Osteocyte (in vitro differentiated cells): ENCODE measurements around the gene C2CD2. TPM values are rescaled to one million over a fixed set of nuclear protein-coding genes. Genes with fewer than 3 reads are reported as not detected.

Experiments
- DNase-seq: peaks from one replicate; pipeline ENCODE4 v3.0.0; 2021; ENCODE audit warnings: mixed read lengths; ENCODE audit not compliant: unreplicated experiment; ENCODE audit errors: extremely low spot score
- H3K27ac Mint-ChIP-seq: one replicate; pipeline ENCODE4 v1.8.0; 2021; ENCODE audit warnings: mild to moderate bottlenecking, mixed read lengths; ENCODE audit not compliant: unreplicated experiment
- H3K27me3 Mint-ChIP-seq: one replicate; pipeline ENCODE4 v1.8.0; 2021; ENCODE audit warnings: mixed read lengths; ENCODE audit not compliant: unreplicated experiment
- H3K36me3 Mint-ChIP-seq: one replicate; pipeline ENCODE4 v1.8.0; 2021; ENCODE audit warnings: mixed read lengths; ENCODE audit not compliant: unreplicated experiment
- H3K4me1 Mint-ChIP-seq: one replicate; pipeline ENCODE4 v1.8.0; 2021; ENCODE audit warnings: mixed read lengths; ENCODE audit not compliant: unreplicated experiment
- H3K4me3 Mint-ChIP-seq: one replicate; pipeline ENCODE4 v1.8.0; 2021; ENCODE audit warnings: mild to moderate bottlenecking, moderate library complexity, mixed read lengths; ENCODE audit not compliant: unreplicated experiment
- H3K9me3 Mint-ChIP-seq: one replicate; pipeline ENCODE4 v1.8.0; 2021; ENCODE audit warnings: mixed read lengths; ENCODE audit not compliant: unreplicated experiment
- CTCF ChIP-seq: fragments of 200-600 bp; sonication (generic); IDR thresholded peaks from 2 replicates; pipeline ENCODE4 v1.5.0; 2021; ENCODE audit warnings: antibody characterized with exemption, mild to moderate bottlenecking, moderate library complexity
- total RNA-seq: library from RNA; stranded (reverse); gene quantifications from 2 replicates; pipeline ENCODE4 v1.2.1, GENCODE V29; 2021

The C2CD2 gene
- total RNA-seq, 1 donor from 2014 or later: 19.4 TPM

DNA sequence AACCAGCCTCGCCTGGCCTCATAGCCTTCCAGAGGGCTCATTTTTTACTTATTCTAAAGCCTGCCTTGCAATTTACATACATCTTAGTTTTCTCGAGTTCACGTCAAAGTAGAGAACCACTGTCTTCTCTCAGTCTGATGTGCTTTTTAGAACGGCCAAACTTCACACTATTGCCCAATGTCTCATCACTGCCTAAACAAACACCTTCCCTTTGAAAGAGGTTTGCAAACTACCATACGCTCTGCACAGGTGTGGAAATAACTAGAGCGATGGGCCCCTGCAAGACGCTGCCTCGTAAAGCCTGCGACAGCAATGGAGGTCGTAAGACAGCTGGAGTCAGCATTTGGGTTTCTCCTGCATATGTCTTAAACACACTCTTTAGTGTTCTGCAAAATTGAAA, 97.2 kb downstream of the C2CD2 start:
- Mint-ChIP-seq H3K36me3 (peaks cover 24% of the 10 kb centered on the region), H3K27me3 (no peaks in the 10 kb centered on the region), H3K27ac (no peak overlapping the region), H3K9me3 (no peaks in the 10 kb centered on the region), H3K4me1 (peaks cover 2% of the 10 kb centered on the region), H3K4me3 (no peak overlapping the region)
- no peak for TF ChIP-seq CTCF
- DNase-seq: no peak

- H3K36me3 Mint-ChIP-seq: peaks cover 28% of the 10 kb centered on the region
- no peak overlapping the region for H3K27ac Mint-ChIP-seq
- H3K9me3 Mint-ChIP-seq: no peaks in the 10 kb centered on the region
- no peak for DNase-seq
- no peak overlapping the region for H3K4me3 Mint-ChIP-seq
- H3K4me1 Mint-ChIP-seq: no peaks in the 10 kb centered on the region
- H3K27me3 Mint-ChIP-seq: no peaks in the 10 kb centered on the region
- TF ChIP-seq CTCF: no peak
Measured at GRCh38 chr21:41854426-41854995, 99.3 kb downstream of the C2CD2 start.

DNA sequence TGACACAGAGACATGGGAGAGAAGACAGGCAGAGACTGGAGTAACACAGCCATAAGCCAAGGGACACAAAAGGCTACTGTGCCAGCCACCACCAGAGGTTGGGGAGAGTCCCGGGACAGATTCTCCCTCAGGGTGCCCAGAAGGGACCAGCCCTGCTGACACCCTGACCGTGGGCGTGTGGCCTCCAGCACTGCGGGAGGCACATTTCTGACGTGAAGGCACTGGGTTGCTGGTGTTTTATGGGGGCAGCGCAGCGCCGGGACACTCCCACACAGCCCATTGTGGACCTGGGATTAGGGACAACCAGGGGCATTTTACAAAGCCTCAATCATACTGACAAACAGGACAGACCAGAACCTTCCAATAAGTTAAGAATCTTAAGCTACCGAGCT, 100.9 kb downstream of the C2CD2 start:
- H3K27me3 Mint-ChIP-seq: no peaks in the 10 kb centered on the region
- no peak for DNase-seq
- H3K4me1 Mint-ChIP-seq: no peaks in the 10 kb centered on the region
- no peak overlapping the region for H3K27ac Mint-ChIP-seq
- H3K36me3 Mint-ChIP-seq: peaks cover 32% of the 10 kb centered on the region
- no peaks in the 10 kb centered on the region for H3K9me3 Mint-ChIP-seq
- no peak overlapping the region for H3K4me3 Mint-ChIP-seq
- no peak for TF ChIP-seq CTCF

- Mint-ChIP-seq H3K36me3 (peaks cover 28% of the 10 kb centered on the region), H3K27me3 (no peaks in the 10 kb centered on the region), H3K4me1 (no peaks in the 10 kb centered on the region), H3K9me3 (no peaks in the 10 kb centered on the region), H3K4me3 (no peak overlapping the region), H3K27ac (no peak overlapping the region)
- no peak for TF ChIP-seq CTCF
- DNase-seq: no peak
Measured at GRCh38 chr21:41852151-41852928, 101.5 kb downstream of the C2CD2 start.

DNA sequence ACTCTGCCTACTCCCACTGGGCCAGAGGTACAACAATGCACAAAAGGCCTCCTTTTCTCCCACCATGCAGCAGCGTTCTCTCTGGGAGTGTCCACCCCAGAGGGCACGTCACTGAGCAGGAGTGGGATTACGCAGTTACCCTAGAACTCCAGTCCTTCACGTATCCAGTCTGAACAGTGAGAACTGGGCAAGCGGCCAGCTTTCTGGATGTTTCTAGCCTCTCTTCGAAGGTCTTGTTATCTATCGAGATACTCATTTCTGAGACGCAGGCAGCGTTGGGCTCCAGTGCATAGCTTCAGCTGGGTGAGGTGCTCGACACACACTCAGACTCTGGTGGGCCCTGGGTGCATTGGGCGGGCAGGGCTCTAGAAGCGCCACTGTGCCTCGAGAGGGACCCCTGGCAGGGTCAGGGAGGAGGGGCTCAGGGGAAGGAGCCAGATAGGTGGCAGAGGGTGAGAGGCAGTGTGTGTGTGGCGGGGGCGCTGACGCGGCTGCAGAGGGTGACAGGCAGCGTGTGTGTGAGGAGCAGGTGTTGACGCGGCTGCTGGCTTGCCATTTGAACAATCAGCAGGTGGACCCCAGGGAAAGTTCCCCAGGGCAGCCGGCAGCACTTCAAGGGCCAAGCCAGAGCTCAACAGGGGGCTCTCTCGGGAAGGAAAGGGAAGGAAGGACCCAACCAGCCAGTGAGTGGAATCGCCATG, 102.6 kb downstream of the C2CD2 start:
- no peak for TF ChIP-seq CTCF
- Mint-ChIP-seq H3K4me3 (no peak overlapping the region), H3K36me3 (peaks cover 21% of the 10 kb centered on the region), H3K9me3 (no peaks in the 10 kb centered on the region), H3K27me3 (no peaks in the 10 kb centered on the region), H3K27ac (no peak overlapping the region), H3K4me1 (no peaks in the 10 kb centered on the region)
- no peak for DNase-seq
